SIG-M5 treated with dmso at 0.1 percent for 504 hours (cell line): ENCODE data around the gene ZNF23.

Source experiments
- DNase-seq: peaks from one replicate; lab custom pipeline; 2025; ENCODE audit not compliant: unreplicated experiment; lab: John Stamatoyannopoulos, UW

Gene ZNF23

DNA sequence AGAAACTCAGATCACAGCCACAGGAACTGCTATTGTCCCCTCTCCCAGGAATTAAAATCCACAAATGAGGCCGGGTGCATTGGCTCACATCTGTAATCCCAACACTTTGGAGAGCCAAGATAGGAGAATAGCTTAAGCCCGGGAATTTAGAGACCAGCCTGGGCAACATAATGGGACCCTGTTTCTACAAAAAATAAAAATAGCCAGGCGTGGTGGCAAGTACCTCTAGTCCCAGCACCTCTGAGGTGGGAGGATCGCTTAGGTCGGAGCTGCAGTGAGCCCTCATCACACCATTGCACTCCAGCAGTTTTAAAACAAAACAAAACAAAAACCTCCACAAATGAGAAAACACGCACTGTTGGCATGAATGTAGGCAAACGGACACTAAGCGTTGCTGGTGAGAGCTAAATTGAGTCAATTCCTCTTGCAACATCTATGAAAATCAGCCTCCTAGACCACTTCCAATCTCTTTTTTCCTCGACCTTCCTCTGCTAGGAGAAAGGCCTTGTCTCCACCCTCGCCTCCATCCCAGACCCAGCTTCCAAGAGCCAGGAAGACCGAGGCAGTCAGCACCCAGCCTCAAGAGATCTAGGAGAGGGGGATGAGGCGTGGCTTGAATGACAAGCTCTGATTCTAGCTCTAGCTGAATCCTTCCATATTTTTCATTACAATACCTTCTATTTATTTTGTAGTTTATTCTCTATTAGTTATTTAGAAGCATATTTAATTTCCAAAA is 35.0 kb downstream of the ZNF23 start:
- no peak for DNase-seq

DNA sequence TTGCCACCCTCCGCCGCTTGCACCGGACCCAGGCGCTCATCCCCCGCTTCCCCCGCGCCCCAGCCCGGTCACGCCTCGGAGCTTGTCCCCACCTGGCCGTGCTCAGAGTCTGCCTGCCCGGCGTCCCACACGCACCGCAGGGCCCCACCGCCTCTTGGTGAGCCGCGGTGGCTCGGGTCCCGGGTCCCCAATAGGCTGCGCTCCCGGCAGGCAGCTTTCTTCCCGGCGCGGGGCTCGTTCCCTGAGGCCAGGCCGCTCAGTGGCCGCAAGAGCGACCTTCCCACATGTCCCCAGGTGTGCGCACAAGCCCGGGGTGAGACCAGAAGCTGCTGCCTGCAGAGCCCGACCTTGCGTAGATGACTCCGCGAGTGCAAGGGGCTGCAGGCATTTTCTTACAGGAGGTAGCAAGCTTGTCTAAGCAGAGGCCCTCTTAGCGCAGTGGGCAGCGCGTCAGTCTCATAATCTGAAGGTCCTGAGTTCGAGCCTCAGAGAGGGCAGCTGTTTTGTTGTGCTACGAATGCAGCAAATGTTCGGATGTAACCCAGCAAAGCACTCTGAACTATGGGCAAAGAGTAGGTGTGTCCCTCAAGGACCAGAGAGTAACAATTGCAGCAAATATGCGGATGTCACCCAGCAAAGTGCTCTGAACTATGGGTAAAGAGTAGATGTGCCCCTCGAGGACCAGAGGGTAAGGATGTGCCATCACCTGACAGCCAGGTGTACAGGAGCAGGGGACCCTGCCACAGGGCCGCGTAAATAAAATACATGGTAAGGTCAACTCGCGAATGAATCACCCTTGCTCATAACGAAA is 35.8 kb downstream of the ZNF23 start:
- DNase-seq: peak; percentile 26

DNA sequence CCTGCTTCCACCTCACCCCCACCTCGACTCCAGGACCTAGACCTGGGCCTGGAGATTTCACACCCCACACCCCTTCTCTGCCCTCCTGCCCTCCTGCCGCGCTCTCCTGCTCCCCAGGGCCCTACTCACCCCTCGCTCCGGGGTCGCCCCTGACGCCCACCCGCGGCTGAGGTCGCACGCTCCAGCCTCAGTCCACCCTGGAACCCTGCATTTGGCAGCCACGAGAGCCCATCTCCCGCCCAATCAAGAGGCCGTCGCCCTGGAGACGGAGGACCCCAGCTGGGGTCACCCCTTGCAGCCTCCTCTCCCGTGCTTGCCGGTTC is 36.3 kb downstream of the ZNF23 start:
- DNase-seq: no peak

DNA sequence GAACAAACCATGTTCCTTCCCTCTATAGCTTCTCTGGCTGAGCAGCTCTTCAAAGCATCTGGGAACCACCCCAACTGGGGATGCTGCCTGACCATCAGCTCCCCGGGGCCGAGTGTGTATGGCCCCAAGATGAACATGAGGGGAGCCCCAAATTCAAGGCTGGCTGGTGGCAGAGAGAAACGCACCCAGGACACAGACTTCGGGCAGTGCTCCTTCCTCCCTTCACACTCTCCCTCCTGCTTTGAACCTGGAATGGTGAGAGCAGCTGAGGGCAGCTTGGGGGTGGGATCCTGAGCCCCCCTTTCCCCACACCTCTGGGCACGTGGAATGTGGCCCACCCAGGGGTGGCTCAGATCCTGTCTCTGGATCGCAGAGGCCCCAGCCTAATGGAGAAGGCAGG is 37.4 kb downstream of the ZNF23 start:
- DNase-seq: no peak

DNA sequence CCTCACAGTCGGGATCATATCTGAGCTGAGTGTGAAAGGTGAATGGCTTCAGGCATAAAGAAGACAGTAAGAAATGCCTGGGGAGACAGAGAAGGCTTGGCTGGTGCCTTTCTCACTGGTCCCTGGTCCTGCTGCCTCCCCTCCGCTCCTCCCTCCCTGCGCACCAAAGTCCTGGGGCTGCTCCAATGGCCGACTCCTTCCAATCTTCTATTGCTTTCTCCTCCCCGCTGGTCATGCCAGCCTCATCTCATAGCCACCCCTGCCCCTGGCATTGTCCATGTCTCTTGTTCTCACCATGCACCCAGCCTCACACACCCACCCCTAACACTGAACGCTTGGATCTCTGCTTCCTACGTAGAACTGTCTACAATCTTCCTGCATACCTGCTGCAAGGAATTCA is 38.2 kb downstream of the ZNF23 start:
- DNase-seq: no peak

DNA sequence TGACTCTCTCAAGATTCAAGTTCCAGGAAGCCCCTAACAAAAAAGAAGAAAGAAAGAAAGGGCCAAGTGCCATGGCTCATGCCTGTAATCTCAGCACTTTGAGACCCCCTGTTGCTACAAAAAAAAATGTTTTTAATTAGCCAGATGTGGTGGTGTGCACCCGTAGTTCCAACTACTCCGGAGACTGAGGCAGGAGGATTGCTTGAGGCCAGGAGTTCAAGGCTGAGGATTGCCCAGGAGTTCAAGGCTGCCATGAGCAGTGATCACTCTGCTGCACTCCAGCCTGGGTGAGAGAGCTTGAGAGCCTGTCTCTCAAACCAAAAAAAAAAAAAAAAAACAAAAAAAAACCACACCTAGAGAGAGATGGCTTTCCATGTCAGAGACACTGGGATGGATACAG is 39.0 kb downstream of the ZNF23 start:
- DNase-seq: no peak

DNA sequence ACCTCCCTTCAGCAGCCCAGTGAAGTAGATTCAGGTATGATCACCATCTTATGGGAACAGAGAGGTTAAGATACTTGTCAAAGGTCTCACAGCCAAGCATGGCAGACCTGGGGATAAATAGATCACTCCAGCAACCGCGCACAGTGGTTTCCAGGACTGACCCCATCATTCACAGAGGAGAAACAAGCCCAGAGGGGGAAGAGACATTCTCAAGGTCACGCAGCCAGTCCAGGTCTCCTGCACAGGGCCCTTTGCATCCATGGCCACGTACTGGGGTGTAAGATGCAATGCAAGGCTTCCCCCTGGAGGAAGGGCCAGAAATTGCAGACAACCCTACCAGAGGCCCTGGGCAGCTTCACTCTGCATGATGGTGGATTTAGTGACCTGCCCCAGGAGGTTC is 40.1 kb downstream of the ZNF23 start:
- peak; percentile 27 for DNase-seq

DNA sequence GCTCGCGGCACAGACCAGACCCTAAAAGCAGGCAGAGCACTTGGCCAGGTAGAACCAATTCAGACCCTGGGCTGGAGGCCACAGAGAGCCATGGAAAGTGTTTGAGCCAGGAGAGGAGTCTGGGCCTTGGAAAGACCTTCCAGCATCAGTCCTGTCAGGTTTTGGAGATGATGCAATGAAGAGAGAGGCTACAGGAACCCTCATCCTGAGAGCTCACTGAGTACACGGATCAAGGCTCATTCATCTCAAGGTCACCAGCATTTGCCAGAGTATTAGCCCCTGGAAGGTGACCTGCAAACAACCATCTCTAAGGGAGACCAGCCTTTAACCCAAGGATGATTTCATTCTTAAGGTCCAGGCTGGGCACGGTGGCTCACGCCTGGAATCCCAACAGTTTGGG is 48.0 kb downstream of the ZNF23 start:
- no peak for DNase-seq

DNA sequence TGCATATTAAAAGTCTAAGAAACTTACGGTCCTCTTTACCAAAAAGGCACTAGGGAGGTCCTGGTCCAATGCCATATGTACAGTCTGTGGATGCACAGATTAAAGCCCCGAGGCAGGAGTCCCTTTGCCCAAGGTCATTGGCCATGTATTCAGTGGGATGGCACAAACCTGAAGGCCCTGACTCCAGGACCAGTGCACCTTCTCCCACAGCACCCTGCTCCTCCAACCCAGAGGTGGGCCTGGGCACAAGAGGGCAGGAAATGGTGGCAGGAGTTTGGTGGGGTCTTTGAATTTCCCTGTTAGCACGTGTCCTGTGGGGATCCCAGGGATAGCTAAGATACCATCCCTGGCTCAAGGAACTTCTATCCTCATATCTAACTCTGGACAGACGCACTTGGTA is 48.7 kb downstream of the ZNF23 start:
- DNase-seq: no peak

DNA sequence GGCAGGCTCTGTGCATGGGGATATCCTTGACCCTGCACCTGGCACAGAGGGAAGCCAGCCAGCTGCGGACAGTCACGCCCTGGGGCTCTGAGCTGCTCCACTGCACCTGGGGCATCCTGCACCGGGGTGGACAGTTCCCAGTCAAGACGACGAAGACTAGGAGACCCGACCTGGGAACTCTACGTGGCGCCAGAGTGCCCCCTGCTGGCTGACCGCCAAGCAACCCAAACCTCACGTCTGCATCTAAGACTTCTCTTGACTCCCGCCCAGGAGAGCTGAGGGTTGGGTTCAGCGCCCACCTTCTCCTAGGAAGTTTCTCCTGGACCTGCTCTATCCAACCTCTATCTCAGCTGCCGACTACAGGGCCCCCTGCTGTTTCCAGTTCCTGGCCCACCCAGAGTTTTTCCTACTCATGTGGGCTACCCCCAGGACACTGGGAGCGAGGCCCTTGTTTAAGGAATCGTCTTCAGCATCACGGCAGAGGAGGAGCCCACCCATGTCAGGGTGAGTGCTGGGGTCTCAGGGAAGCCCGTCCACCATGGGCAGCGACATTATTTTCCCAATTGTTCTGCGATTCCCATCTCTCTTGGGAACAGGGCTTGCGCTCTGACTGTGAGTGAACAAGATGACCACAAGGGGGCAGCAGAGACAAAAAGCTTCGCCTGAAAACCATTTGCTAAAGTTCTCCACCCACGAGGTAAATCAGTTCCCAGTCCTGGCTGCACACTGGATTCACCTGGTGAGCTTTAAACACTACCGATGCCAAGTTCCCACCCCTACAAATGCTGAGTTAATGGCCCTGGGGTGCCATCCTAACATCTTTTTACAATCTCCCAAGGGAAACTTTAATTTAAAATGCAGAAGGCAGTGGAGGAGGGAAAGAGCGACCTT is 49.5 kb downstream of the ZNF23 start:
- DNase-seq: peak; percentile 48

DNA sequence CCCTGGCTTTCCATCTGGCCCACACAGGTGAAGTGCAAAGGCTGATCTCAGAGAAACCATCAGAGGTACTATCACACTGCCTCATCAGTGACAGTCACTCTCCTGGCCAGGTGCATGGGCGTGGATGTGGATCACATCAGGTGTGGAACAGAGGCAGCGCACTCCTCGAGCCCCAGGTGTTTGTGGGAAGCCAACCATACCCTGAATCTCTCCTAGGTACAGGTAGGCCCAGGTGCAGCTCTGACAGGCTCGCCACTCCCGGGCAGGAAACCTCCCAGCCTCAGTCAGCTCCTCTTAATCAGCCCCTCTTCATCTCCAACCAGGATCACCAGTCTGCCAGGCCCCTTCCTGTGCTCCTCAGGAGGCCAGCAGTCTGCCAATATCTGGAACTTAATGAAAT is 51.9 kb downstream of the ZNF23 start:
- DNase-seq: no peak

DNA sequence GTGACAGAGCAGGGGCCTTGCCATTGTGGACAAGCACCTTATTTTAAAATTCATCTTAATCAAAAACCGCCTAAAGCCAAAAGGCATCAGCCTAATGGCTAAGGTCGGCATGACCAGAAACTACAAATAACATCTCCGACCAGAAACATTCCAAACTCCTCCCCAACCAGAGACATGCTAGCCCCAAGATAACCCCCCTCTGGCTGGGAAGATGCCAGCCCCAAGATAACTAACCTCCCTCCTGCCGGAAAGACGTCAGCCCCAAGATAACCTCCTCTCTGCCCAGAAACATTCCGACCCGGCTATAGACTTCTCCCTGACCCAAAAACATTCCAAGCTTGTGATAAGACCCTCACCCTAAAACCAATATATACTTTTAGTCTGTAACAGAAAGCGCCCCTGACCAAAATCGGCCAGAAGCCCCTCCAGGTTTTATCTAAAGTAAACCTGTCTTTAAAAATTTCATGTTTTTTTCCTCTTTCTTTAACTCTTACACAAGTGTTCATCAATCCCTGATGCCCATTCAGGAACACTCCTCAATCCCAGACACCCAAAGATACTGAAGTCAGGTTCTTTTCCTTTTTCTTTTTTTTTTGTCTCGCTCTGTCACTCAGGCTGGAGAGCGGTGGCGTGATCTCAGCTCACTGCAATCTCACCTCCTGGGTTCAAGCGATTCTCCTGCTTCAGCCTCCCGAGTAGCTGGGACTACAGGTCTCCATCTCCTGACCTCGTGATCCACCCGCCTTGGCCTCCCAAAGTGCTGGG is 52.9 kb downstream of the ZNF23 start:
- DNase-seq: no peak

DNA sequence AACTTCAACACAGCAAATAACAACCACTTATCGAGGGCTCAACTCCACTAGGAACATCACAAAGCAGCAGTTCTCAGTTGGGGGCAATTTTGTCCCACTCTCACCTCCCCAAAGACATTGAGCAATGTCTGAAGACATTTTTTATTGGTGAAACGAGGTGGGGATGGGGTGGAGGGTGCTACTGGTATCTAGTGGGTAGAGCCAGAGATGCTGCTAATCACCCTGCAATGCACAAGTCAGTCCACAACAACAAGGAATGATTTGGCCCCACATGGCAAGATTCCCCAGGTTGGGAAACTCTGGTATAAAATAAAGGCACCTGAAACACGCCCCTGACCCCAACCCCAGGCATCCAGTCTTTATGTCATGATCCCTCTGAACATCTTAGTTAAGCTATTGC is 53.5 kb downstream of the ZNF23 start:
- DNase-seq: no peak

DNA sequence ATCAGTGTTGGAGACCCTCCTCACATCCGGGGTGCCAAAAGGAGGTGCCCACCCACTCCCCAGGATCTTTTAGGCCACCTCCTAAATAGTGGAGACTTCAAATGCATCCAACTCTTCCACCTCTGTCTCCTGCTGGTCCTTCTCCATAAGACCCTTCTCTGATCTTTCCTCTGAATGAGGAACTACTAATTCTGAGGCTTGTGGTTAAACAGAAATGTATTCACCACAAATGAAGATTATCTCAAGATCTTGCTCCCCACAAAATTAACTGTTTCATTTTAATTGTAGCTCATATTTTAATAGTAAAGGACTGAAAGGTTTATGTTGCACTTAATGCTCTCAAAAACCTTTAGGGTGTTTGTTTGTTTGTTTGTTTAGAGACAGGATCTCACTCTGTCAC is 54.3 kb downstream of the ZNF23 start:
- DNase-seq: peak; percentile 25

DNA sequence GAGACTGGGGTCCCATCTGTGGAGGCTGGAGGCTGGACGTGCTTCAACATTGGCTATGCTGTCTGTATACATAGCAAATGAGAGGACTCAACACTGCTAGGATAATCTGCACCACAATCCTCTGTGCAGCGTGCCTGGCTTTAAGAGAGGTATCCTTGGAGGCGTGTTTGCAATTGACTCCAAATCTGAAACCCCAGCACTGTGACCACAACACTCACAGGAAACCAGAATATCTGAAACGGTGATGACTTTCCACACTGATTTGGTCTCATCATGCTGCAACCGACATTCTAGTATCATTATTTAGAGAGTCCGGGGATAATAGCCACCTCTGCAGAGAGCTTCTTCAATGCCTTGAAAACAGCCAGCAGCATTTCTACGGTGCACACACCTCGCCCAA is 55.3 kb downstream of the ZNF23 start:
- DNase-seq: no peak

DNA sequence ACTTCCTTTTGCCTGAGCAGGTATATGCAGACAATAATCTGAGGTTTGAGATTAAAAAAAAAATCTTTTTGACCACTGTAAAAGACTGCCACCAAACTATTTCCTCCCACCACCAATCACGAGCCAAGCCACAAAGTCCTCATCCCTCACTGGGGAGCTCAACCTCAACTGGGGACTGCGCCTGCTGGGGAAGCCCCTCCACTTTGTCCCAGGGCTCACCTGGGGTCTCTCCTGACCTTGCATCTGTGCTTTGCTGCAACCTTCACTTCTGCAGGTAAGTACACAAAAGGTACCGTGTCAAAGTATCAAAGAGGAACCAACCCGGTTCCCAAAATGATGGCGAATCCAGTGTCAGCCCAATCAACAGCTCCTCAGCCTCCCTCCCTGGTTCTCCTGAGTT is 55.7 kb downstream of the ZNF23 start:
- no peak for DNase-seq

DNA sequence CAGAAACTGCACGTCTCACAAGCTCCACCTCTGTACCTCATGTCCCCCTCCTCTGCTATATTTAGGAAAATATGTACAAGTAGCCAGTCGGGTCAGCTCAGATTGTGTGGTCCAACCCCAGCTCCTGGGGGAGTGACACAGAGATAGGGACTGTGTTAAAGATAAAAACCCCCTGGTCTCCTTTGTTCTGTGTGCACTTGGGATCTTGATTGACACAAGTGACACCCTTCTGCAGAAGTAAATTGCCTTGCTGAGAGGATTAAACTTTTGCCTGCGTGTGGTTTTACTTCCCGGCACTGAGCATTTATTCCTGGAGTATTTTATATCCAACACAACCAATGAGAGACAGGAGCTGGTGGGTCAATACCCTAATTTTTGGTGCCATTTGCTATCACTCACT is 57.7 kb downstream of the ZNF23 start:
- DNase-seq: no peak

DNA sequence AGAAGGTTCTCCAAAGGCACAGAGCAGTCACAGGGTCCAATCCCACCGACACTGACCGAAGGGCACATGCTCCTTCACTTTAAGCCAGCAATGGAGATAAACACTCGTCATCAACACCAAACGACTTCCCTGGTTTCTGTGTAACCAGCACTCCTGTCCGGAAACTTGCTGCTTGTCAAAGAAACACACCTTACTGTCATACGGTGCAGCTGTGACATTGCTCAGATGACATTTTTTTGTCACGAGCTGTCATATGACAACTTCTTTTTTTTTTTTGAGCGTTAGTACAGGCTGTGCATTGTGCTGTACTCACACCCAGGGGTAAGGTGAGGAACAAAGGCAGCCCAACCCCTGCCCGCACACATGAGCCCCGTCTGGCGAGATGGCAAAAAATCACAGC is 59.4 kb downstream of the ZNF23 start:
- DNase-seq: no peak

DNA sequence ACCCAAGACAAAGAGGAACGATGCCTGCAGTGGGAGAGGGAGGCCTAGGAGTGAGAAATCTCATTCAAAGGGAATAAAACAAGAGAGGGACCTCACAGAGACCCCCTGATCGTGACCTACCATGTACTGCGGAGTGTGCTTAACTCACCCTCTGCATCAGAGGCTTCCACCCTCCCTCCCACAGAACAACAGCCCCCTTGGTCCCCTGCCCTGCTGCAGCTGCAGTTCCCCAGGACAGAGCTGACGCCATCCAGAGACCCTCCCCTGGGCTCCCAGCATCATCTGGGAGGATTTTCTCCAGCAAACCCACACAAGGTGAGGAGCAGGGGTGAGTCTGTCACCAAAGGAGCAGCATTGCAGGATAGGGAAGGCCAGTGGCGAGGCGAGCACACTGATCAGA is 60.0 kb downstream of the ZNF23 start:
- no peak for DNase-seq

DNA sequence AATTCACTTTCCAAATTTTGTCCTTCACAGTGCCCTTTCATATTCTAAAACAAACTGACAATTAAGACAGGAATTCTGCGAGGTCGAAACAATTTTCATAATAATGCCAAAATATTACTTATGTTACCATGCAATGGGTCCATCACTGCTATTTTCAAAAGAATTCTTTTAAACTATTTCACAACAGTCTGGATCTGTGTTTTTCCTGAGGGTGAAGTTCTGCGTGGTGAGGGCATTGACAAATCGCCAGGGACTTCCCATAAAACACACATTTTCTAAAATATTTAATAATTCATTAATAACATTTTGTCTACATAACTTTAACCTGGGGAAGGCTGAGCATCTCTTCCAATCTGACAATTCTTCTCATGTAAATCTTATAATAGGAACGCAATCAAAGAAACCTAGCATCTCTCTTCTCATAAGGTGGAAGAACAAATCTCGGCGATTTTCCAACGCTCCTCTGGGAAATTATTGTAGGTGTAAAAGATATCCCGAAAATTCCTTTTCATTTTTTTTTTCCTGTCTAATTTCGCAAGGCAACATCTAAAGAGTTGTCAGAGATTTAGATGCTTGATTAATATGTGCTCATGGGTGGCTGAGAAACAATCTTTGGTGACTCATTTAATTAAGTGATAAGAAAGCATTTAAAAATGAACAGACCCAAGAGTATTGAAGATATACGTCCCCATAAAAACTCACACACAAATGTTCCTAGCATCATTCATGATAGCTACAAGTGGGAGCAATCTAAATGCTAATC is 62.1 kb downstream of the ZNF23 start:
- DNase-seq: no peak
